ENCODE measurements around the gene NOC2L.
A peak's percentile ranks its signal among the peaks of the same experiment; 100 is the strongest.

The NOC2L gene

GRCh38 chr1:913491-914130 lies 45.4 kb downstream of the NOC2L start:
- no peak for DNase-seq

- DNase-seq = no peak
Measured at GRCh38 chr1:912740-913301, 46.2 kb downstream of the NOC2L start.

GRCh38 chr1:911875-912739 lies 46.9 kb downstream of the NOC2L start:
- no peak for DNase-seq

- no peak for DNase-seq
Measured at GRCh38 chr1:910881-911721, 48.0 kb downstream of the NOC2L start.

GRCh38 chr1:910311-910880 lies 48.7 kb downstream of the NOC2L start:
- DNase-seq = no peak

- no peak for DNase-seq
Measured at GRCh38 chr1:909861-910310, 49.2 kb downstream of the NOC2L start.

- DNase-seq = no peak
Measured at GRCh38 chr1:908661-909060, 50.4 kb downstream of the NOC2L start.

- peak; percentile 2 for DNase-seq
Measured at GRCh38 chr1:907611-908451, 51.2 kb downstream of the NOC2L start.

- DNase-seq = peak; percentile 11
Measured at GRCh38 chr1:906600-907420, 52.2 kb downstream of the NOC2L start.

- DNase-seq = no peak
Measured at GRCh38 chr1:905811-906599, 53.1 kb downstream of the NOC2L start.

- DNase-seq = no peak
Measured at GRCh38 chr1:905071-905749, 53.8 kb downstream of the NOC2L start.

GRCh38 chr1:904310-904950 lies 54.6 kb downstream of the NOC2L start:
- peak; percentile 84 for DNase-seq

GRCh38 chr1:903721-904271 lies 55.3 kb downstream of the NOC2L start:
- no peak for DNase-seq

GRCh38 chr1:903305-903704 lies 55.8 kb downstream of the NOC2L start:
- DNase-seq = no peak

- no peak for DNase-seq
Measured at GRCh38 chr1:902802-903201, 56.3 kb downstream of the NOC2L start.

- DNase-seq = no peak
Measured at GRCh38 chr1:901108-901859, 57.8 kb downstream of the NOC2L start.

- no peak for DNase-seq
Measured at GRCh38 chr1:899636-900317, 59.3 kb downstream of the NOC2L start.
